ENCODE data around the gene PCSK4.

PCSK4 gene

DNA sequence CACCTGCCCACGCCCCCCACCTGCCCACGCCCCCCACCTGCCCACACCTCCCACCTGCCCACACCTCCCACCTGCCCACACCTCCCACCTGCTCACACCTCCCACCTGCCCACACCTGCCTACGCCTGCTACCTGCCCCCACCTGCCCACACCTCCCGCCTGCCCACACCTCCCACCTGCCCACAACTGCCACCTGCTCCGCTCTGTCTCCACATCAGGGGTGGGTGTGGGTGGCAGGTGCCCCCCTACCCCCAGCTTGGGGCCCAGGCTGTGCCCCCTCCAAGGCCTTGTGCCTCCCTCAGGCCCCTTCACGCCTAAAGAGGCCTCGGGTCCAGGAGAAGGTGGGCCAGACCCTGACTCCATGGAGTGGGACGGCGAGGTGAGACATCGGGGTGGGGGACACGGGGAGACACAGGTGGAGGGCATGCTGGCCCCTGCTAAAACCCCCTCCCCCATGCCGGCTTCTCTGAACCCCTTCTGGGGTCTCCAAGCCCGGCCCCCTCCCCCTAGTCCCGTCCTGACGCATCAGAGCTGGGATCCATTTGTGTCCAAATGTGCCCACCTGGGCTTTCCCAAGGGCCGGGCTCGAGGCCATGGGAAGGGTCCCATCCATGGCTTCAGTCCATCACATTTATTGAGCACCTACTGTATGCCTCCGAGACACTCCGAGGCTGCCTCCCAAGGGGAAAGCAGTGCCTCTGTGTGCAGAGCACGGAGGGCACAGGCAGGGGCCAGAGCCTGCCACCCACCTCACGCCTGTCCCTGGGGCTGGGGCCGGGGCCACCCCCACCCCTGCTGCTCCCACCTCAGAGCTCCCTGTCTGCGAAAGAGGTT, 38.7 kb upstream of the PCSK4 start:
- Histone ChIP-seq H3K9ac (ENCODE audit: low read length in 2 of 2) (no peak overlapping the region), H3K36me3 (ENCODE audit: control insufficient read depth in 2 of 2, insufficient read depth in 2 of 2, low read length in 2 of 2) (no peaks in the 10 kb centered on the region), H3K27me3 (ENCODE audit: control insufficient read depth in 1 of 2, insufficient read depth in 2 of 2, low read length in 2 of 2) (peaks cover 38 to 40% of the 10 kb centered on the region in 2 donors), H3K4me3 (ENCODE audit: low read length in 2 of 2) (no peak overlapping the region), H3K9me3 (ENCODE audit: control insufficient read depth in 2 of 2, low read length in 2 of 2) (no peaks in the 10 kb centered on the region), H3K4me1 (ENCODE audit: control insufficient read depth, insufficient read depth, low read length) (peaks cover 4% of the 10 kb centered on the region), H3K27ac (ENCODE audit: low read length) (no peak overlapping the region)

DNA sequence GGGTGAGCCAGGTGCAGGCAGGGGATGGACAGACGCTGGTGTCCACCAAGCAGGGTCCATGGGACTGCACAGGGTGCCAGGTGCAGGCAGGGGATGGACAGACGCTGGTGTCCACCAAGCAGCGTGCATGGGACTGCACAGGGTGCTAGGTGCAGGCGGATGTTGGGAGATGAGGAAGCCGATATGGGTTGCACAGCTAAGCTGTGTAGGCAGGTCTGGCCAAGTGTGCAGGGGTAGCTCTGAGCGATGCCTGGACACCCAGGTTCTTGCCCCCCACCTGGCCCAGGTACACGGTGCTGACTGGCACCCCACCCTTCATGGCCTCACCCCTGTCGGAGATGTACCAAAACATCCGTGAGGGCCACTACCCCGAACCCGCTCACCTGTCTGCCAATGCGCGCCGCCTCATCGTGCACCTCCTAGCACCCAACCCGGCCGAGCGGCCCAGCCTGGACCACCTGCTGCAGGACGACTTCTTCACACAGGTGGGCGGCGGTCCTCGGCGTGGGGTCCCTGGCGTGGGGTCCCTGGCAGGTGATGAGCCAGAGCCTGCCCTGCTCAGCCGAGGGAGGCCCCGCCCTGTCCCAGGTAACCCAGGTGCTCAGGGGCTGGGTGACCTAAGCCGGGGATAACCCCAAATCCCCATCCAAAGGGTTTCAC, 37.6 kb upstream of the PCSK4 start:
- no peaks in the 10 kb centered on the region for H3K36me3 ChIP-seq (ENCODE audit: control insufficient read depth in 2 of 2, insufficient read depth in 2 of 2, low read length in 2 of 2)
- peaks cover 45 to 47% of the 10 kb centered on the region in 2 donors for H3K27me3 ChIP-seq (ENCODE audit: control insufficient read depth in 1 of 2, insufficient read depth in 2 of 2, low read length in 2 of 2)
- H3K9ac ChIP-seq (ENCODE audit: low read length in 2 of 2): no peak overlapping the region
- H3K9me3 ChIP-seq (ENCODE audit: control insufficient read depth in 2 of 2, low read length in 2 of 2): no peaks in the 10 kb centered on the region
- no peak overlapping the region for H3K4me3 ChIP-seq (ENCODE audit: low read length in 2 of 2)
- no peak overlapping the region for H3K27ac ChIP-seq (ENCODE audit: low read length)
- peaks cover 6% of the 10 kb centered on the region for H3K4me1 ChIP-seq (ENCODE audit: control insufficient read depth, insufficient read depth, low read length)

GRCh38 chr19:1526979-1527649, 37.0 kb upstream of the PCSK4 start:
- no peaks in the 10 kb centered on the region for H3K9me3 ChIP-seq (ENCODE audit: control insufficient read depth in 2 of 2, low read length in 2 of 2)
- H3K27me3 ChIP-seq (ENCODE audit: control insufficient read depth in 1 of 2, insufficient read depth in 2 of 2, low read length in 2 of 2): peaks cover 45 to 47% of the 10 kb centered on the region in 2 donors

DNA sequence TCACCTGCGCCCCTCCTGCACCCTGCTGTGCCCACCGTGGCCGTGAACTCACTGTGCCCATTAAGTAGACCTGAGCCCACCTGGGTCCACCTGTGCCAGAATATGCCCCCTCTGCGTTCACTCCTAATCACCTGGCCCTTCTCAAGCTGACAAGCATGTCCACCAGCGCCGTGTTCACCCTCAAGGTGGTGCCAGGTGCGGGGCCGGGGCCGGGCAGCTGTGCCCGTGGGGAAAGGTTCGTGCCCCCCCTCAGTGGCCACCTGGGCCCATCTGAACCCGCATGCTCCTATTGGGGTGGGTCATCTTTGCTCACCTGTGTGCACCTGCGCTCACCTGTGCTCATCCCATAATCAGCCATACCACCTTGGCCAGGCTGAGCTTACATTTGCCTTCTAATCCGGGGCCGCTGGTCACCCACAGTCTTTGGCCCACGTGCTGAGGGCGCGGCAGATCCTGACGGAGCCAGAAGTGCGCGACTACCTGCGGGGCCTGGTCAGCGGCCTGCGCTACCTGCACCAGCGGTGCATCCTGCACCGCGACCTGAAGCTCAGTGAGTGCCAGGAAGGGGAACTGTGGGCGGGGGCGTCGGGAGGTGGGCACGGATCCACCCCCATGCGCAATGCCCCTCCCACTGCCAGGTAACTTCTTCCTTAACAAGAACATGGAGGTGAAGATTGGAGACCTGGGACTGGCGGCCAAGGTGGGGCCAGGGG, 36.1 kb upstream of the PCSK4 start:
- Histone ChIP-seq H3K9ac (ENCODE audit: low read length in 2 of 2) (no peak overlapping the region), H3K27ac (ENCODE audit: low read length) (no peak overlapping the region), H3K27me3 (ENCODE audit: control insufficient read depth in 1 of 2, insufficient read depth in 2 of 2, low read length in 2 of 2) (peaks cover 41 to 45% of the 10 kb centered on the region in 2 donors), H3K4me1 (ENCODE audit: control insufficient read depth, insufficient read depth, low read length) (peaks cover 6% of the 10 kb centered on the region), H3K4me3 (ENCODE audit: low read length in 2 of 2) (no peak overlapping the region), H3K9me3 (ENCODE audit: control insufficient read depth in 2 of 2, low read length in 2 of 2) (no peaks in the 10 kb centered on the region), H3K36me3 (ENCODE audit: control insufficient read depth in 2 of 2, insufficient read depth in 2 of 2, low read length in 2 of 2) (no peaks in the 10 kb centered on the region)

More at GRCh38 chr19:1526979-1527649, 37.0 kb upstream of the PCSK4 start:
- no peak overlapping the region for H3K27ac ChIP-seq (ENCODE audit: low read length)
- no peak overlapping the region for H3K4me3 ChIP-seq (ENCODE audit: low read length in 2 of 2)
- H3K36me3 ChIP-seq (ENCODE audit: control insufficient read depth in 2 of 2, insufficient read depth in 2 of 2, low read length in 2 of 2): no peaks in the 10 kb centered on the region
- no peak overlapping the region for H3K9ac ChIP-seq (ENCODE audit: low read length in 2 of 2)
- H3K4me1 ChIP-seq (ENCODE audit: control insufficient read depth, insufficient read depth, low read length): peaks cover 6% of the 10 kb centered on the region

GRCh38 chr19:1525343-1525742, 35.2 kb upstream of the PCSK4 start:
- Histone ChIP-seq H3K4me3 (ENCODE audit: low read length in 2 of 2) (no peak overlapping the region), H3K27ac (ENCODE audit: low read length) (no peak overlapping the region), H3K36me3 (ENCODE audit: control insufficient read depth in 2 of 2, insufficient read depth in 2 of 2, low read length in 2 of 2) (no peaks in the 10 kb centered on the region), H3K27me3 (ENCODE audit: control insufficient read depth in 1 of 2, insufficient read depth in 2 of 2, low read length in 2 of 2) (peaks cover 41 to 45% of the 10 kb centered on the region in 2 donors), H3K9me3 (ENCODE audit: control insufficient read depth in 2 of 2, low read length in 2 of 2) (no peaks in the 10 kb centered on the region), H3K4me1 (ENCODE audit: control insufficient read depth, insufficient read depth, low read length) (peaks cover 6% of the 10 kb centered on the region), H3K9ac (ENCODE audit: low read length in 2 of 2) (no peak overlapping the region)

- Histone ChIP-seq H3K4me1 (ENCODE audit: control insufficient read depth, insufficient read depth, low read length) (peaks cover 6% of the 10 kb centered on the region), H3K27ac (ENCODE audit: low read length) (no peak overlapping the region), H3K27me3 (ENCODE audit: control insufficient read depth in 1 of 2, insufficient read depth in 2 of 2, low read length in 2 of 2) (peaks cover 41 to 43% of the 10 kb centered on the region in 2 donors), H3K9ac (ENCODE audit: low read length in 2 of 2) (no peak overlapping the region), H3K4me3 (ENCODE audit: low read length in 2 of 2) (no peak overlapping the region), H3K9me3 (ENCODE audit: control insufficient read depth in 2 of 2, low read length in 2 of 2) (no peaks in the 10 kb centered on the region), H3K36me3 (ENCODE audit: control insufficient read depth in 2 of 2, insufficient read depth in 2 of 2, low read length in 2 of 2) (no peaks in the 10 kb centered on the region)
Observed at GRCh38 chr19:1524972-1525325, 34.8 kb upstream of the PCSK4 start.

- Histone ChIP-seq H3K4me3 (ENCODE audit: low read length in 2 of 2) (no peak overlapping the region), H3K36me3 (ENCODE audit: control insufficient read depth in 2 of 2, insufficient read depth in 2 of 2, low read length in 2 of 2) (no peaks in the 10 kb centered on the region), H3K27me3 (ENCODE audit: control insufficient read depth in 1 of 2, insufficient read depth in 2 of 2, low read length in 2 of 2) (peaks cover 40 to 41% of the 10 kb centered on the region in 2 donors), H3K9me3 (ENCODE audit: control insufficient read depth in 2 of 2, low read length in 2 of 2) (no peaks in the 10 kb centered on the region), H3K9ac (ENCODE audit: low read length in 2 of 2) (no peak overlapping the region), H3K4me1 (ENCODE audit: control insufficient read depth, insufficient read depth, low read length) (peaks cover 6% of the 10 kb centered on the region), H3K27ac (ENCODE audit: low read length) (no peak overlapping the region)
Observed at GRCh38 chr19:1524287-1524971, 34.3 kb upstream of the PCSK4 start.

GRCh38 chr19:1523412-1524286, 33.5 kb upstream of the PCSK4 start, which contains the start of gene PLK5:
Gene PLK5 (plus strand): TSS chr19:1524077. CDS start chr19:1526997, 2,920 bp downstream.
- no peaks in the 10 kb centered on the region for H3K36me3 ChIP-seq (ENCODE audit: control insufficient read depth in 2 of 2, insufficient read depth in 2 of 2, low read length in 2 of 2)
- H3K27me3 ChIP-seq (ENCODE audit: control insufficient read depth in 1 of 2, insufficient read depth in 2 of 2, low read length in 2 of 2): peaks cover 36 to 38% of the 10 kb centered on the region in 2 donors
- no peaks in the 10 kb centered on the region for H3K9me3 ChIP-seq (ENCODE audit: control insufficient read depth in 2 of 2, low read length in 2 of 2)
- H3K4me1 ChIP-seq (ENCODE audit: control insufficient read depth, insufficient read depth, low read length): peaks cover 6% of the 10 kb centered on the region
- H3K27ac ChIP-seq (ENCODE audit: low read length): no peak within 1 kb of the TSS
- H3K9ac ChIP-seq (ENCODE audit: low read length in 2 of 2): no peak within 1 kb of the TSS
- H3K4me3 ChIP-seq (ENCODE audit: low read length in 2 of 2): no peak within 1 kb of the TSS

DNA sequence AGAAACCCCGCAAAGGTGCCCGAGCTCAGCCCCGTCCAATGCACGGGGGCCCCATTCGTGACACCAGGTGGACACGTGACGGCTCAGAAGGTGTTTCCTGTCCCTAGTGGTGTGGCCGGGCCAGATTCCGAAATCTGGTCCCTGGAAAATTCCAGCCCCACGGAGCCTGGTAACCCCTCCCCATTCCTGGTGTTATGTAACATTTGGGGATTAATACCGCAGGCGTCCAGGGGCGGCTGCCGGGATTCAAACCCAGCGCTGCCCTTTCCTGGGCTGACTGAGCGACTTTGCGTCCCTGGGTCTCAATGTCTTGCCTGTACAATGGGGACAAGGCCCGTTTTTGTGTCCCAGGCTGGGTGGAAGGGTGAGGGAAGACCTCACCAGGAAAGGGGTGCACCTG, 32.7 kb upstream of the PCSK4 start:
- peaks cover 36 to 40% of the 10 kb centered on the region in 2 donors for H3K27me3 ChIP-seq (ENCODE audit: control insufficient read depth in 1 of 2, insufficient read depth in 2 of 2, low read length in 2 of 2)
- no peaks in the 10 kb centered on the region for H3K36me3 ChIP-seq (ENCODE audit: control insufficient read depth in 2 of 2, insufficient read depth in 2 of 2, low read length in 2 of 2)
- no peak overlapping the region for H3K27ac ChIP-seq (ENCODE audit: low read length)

More for the DNA sequence above, 32.7 kb upstream of the PCSK4 start:
- Histone ChIP-seq H3K4me1 (ENCODE audit: control insufficient read depth, insufficient read depth, low read length) (peaks cover 9% of the 10 kb centered on the region), H3K9me3 (ENCODE audit: control insufficient read depth in 2 of 2, low read length in 2 of 2) (no peaks in the 10 kb centered on the region), H3K9ac (ENCODE audit: low read length in 2 of 2) (no peak overlapping the region), H3K4me3 (ENCODE audit: low read length in 2 of 2) (no peak overlapping the region)
